SKM-1 treated with dmso at 0.1 percent for 144 hours (cell line): ENCODE measurements around the gene AQP12A.

Experiments
- DNase-seq: peaks from one replicate; lab custom pipeline; 2025; ENCODE audit not compliant: unreplicated experiment; lab: John Stamatoyannopoulos, UW

Gene AQP12A

GRCh38 chr2:240722376-240722775, 30.7 kb downstream of the AQP12A start:
- no peak for DNase-seq

GRCh38 chr2:240722796-240723735, 31.4 kb downstream of the AQP12A start:
- DNase-seq, result no peak

DNA sequence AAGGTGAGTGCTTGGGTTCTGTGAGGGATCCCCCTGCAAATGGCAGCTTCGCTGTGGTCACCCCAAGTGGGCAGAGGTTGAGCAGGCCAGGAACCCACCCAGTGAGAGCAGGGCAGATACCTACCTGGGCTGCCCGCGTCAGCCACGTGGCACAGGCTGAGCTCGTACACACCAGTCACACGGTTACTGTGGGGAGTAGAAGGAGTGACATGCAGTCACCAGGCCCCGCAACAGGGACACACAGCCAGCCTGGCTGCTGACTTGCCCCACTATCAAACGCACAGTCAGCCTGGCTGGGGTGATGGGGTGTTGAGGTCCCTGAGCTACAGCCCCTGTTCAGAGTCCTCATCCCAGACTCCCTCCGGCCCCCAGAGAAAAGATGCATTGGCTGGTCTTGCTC, 32.2 kb downstream of the AQP12A start:
- DNase-seq, result no peak

DNA sequence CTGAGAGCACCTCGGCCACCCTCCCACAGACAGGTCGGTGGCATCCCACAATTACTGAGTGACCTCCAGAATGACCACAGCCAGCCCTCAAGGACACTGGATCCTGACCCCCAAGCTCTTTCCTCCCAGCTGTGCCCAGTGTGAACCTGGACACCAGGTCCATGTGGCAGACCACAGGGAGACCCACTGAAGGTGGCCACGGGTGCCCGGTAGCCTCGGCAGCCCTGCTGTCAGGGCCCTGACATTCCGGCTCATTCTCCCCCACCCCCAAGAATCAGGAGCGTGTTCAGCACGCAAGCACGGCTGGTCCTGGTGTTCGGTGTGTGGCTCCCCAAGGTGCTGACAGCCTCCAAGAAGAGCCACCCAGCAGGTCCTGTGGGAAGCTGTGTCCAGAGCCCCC, 32.8 kb downstream of the AQP12A start:
- no peak for DNase-seq

DNA sequence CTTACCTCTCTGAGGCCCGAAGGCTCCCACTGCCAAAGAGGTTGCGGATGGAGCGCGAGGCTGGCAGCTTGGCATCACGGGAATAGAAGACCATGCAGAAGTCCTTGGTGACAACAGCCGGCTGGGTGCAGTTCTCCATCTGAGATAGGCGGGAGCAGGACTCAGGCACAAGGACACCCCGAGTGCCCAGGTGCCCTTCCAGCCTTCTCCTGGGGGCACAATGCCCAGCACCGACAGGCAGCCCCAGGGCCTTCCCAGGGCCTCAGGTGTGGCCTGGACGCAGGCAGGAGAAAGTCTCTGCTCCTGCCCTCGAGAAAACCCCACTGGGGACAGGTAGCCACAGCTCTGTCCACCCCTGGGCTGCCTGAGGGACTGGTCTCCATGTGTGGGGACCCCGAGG, 33.6 kb downstream of the AQP12A start:
- no peak for DNase-seq

GRCh38 chr2:240725671-240726070, 34.0 kb downstream of the AQP12A start:
- no peak for DNase-seq

DNA sequence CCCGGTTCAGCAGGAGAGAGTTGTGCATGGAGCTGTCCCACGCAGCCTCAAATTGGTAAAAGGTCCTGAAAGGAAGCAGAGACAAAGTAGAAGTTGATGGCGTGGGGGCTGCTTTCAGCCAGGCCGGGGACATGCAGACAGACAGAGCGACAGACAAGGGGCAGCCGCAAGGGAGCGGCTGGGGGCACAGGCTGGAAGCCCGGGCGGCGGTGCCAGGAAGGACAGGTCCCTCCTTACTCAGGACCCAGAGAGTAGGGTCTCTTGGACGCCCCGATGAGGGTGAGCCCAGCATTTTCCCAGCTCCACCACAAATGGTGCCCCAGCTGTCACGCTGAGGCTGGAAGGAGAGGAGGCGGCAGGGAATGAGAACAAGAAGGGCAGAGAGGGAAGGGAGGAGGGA, 35.2 kb downstream of the AQP12A start:
- DNase-seq, result no peak

GRCh38 chr2:240727439-240727838, 35.8 kb downstream of the AQP12A start:
- no peak for DNase-seq

- no peak for DNase-seq
Observed at GRCh38 chr2:240727913-240728312, 36.2 kb downstream of the AQP12A start.

GRCh38 chr2:240728361-240728760, 36.7 kb downstream of the AQP12A start:
- no peak for DNase-seq

GRCh38 chr2:240728827-240729226, 37.2 kb downstream of the AQP12A start:
- no peak for DNase-seq

DNA sequence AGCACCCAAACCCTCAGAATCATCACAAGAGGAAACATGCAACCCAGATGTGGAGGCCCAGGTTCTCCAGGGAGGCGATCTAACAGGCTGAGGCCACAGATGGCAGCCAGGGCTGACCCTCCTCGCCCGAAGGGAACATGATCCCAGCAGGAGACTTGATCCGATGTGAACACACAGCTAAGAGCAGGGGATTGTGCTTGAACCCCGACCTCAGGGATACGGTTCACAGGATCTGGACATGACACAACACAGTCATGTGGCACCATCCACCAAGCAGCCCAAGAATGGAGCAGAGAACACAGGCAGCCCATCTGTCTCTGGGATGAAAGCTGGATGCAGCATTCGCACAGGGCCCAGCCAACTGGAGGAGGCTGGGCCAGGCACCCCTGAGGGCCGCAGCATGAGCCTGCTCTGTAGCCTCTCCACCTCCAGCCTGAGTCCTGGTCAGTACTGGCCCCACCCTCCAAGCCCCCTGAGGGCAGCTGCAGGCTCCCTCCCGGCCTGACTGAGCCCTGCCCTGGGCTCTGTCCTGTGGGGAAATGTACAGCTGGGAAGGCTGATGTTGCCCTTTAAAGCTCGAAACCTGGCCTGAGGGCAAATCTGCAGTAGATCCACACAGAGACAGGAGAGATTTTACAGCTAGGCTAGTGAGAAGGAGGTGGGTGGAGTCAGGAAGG, 39.0 kb downstream of the AQP12A start:
- no peak for DNase-seq

GRCh38 chr2:240731178-240731545, 39.5 kb downstream of the AQP12A start:
- DNase-seq, result no peak

- no peak for DNase-seq
Observed at GRCh38 chr2:240732184-240732583, 40.5 kb downstream of the AQP12A start.

DNA sequence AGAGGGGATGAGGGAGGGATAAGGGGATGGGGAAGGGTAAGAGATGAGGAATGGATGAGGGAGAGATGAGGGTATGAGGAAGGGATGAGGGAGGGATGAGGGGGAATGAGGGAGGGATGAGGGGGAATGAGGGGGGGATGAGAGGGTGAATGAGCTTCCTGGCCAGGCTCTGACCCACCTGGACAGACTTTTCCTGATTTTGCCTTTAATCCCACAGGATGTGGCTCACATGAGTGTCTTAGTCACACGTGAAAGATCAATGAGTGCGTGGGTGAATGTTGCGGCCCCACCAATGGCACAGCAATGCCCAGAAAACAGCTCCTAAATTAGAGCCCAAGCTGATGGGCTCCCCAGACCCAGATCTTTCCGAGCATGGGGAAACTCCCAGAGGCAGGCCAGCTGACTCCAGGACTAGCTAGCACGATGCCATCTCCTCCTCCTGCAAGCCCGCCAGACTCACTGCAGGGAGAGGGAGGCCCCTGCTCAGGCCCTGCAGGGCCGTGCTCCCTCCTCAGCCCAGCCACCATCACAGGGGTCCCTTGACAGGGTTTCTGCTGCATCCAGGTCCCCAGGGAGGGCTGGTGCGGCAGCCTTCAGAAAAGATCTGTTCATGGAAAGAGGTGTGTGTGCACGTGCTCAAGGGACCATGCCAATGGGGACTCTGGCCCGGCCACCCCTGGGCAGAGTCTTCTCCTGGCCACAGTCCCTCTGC, 41.4 kb downstream of the AQP12A start:
- no peak for DNase-seq

DNA sequence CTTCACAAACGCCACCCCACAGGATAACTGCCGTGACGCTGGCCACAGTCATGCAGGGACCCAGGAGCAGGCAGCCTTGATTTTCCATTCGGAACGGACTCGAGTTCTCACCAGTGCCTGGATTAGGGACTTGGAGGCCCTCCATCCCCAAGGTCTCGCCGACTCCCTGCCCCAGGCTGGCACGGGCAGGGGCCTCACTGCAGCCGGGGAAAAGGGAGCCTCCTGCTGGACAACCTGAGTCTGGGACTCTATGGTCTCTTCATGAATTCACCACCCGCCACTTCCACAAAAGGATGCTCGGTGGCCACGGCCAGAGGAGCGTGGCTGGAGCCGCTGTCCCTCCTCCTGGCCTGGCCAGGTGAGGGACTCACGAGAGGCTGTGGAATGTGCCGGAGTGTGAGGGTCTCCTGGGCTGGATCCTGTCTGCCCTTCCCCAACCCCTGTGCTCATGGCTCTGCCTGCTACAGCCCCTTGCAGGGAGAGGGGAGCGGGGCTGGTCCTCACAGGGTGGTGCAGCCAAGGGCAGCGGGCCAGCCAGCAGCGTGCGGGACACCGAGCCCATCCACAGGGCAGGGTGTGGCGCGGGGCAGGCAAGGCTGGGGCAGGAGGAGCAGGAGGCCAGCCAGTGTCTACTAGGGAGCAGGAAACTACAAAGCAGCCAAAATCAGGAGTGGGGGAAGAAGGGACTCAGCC, 42.3 kb downstream of the AQP12A start:
- peak; percentile 59 for DNase-seq

DNA sequence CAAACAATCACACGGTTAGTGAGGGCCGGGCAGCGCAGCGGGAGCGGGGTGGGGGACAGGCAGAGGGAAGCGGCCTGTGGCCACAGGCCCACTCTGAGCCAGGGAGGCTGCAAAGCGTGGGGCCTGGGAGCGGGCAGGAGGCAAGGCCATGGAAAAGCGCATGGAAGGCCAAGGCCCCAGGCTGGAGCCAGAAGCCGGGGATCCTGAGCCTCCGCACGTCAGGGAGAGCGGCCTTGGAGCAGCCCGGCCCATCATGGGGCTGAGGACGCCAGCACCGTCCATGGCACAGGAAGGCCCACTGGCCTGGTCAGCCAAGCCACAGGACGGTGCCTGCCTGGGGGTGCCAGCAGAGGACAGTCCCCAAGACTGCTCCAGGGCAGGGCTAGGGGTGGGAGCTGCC, 43.1 kb downstream of the AQP12A start:
- DNase-seq, result no peak

GRCh38 chr2:240735476-240735875, 43.8 kb downstream of the AQP12A start:
- DNase-seq, result no peak

GRCh38 chr2:240736281-240737250, 44.9 kb downstream of the AQP12A start:
- no peak for DNase-seq

- no peak for DNase-seq
Observed at GRCh38 chr2:240737512-240737911, 45.8 kb downstream of the AQP12A start.
